ENCODE data around the gene CHRDL2. TPM values are rescaled to one million over a fixed set of nuclear protein-coding genes. Genes with fewer than 3 reads are reported as not detected.

The CHRDL2 gene
- total and polyA plus RNA-seq, 2 donors from 2014 or later = 2.0 to 3.9 TPM

GRCh38 chr11:74717221-74717969, 13.8 kb downstream of the CHRDL2 start:
- intact Hi-C loops (cut with DNase I) = no loop called here
- Histone ChIP-seq H3K4me1 (ENCODE audit: control insufficient read depth in 2 of 3, insufficient read depth in 2 of 3, low read depth in 1 of 3, low read length in 3 of 3) (no peaks in the 10 kb centered on the region), H3K36me3 (ENCODE audit: control insufficient read depth in 2 of 3, insufficient read depth in 3 of 3, low read length in 3 of 3) (no peaks in the 10 kb centered on the region), H3K27me3 (ENCODE audit: control insufficient read depth, insufficient read depth, low read length) (no peaks in the 10 kb centered on the region), H3K9me3 (ENCODE audit: control insufficient read depth in 2 of 3, insufficient read depth in 1 of 3, low read length in 3 of 3) (no peaks in the 10 kb centered on the region), H3K4me3 (ENCODE audit: low read length in 3 of 3) (no peak overlapping the region), H3K27ac (ENCODE audit: low read depth in 2 of 2, low read length in 2 of 2) (peak overlapping the region in 1 of 2 donors; percentile 20), H3K9ac (ENCODE audit: low read length in 3 of 3) (no peak overlapping the region)
- FAIRE-seq (no peak), DNase-seq (peak in 1 of 5 donors; percentile 56)
- TF ChIP-seq CTCF (IDR thresholded peaks at IDR 0.05; ENCODE audit: borderline replicate concordance, extremely low read depth, insufficient read depth) = no peak

- FAIRE-seq = no peak
- no peaks in the 10 kb centered on the region for H3K9me3 ChIP-seq (ENCODE audit: control insufficient read depth in 2 of 3, insufficient read depth in 1 of 3, low read length in 3 of 3)
- intact Hi-C loops (cut with DNase I) = no loop called here
- TF ChIP-seq CTCF (IDR thresholded peaks at IDR 0.05; ENCODE audit: borderline replicate concordance, extremely low read depth, insufficient read depth) = no peak
- H3K27ac ChIP-seq (ENCODE audit: low read depth in 2 of 2, low read length in 2 of 2) = no peak overlapping the region
- no peaks in the 10 kb centered on the region for H3K4me1 ChIP-seq (ENCODE audit: control insufficient read depth in 2 of 3, insufficient read depth in 2 of 3, low read depth in 1 of 3, low read length in 3 of 3)
- H3K27me3 ChIP-seq (ENCODE audit: control insufficient read depth, insufficient read depth, low read length) = no peaks in the 10 kb centered on the region
- no peak overlapping the region for H3K9ac ChIP-seq (ENCODE audit: low read length in 3 of 3)
- H3K36me3 ChIP-seq (ENCODE audit: control insufficient read depth in 2 of 3, insufficient read depth in 3 of 3, low read length in 3 of 3) = no peaks in the 10 kb centered on the region
- DNase-seq = no peak
- H3K4me3 ChIP-seq (ENCODE audit: low read length in 3 of 3) = no peak overlapping the region
Observed at GRCh38 chr11:74714904-74715303, 16.3 kb downstream of the CHRDL2 start.

- no peak for DNase-seq
- no peak for FAIRE-seq
- intact Hi-C loops (cut with DNase I) = no loop called here
Observed at GRCh38 chr11:74713686-74714085, 17.5 kb downstream of the CHRDL2 start.

More at GRCh38 chr11:74713686-74714085, 17.5 kb downstream of the CHRDL2 start:
- Histone ChIP-seq H3K36me3 (ENCODE audit: control insufficient read depth in 2 of 3, insufficient read depth in 3 of 3, low read length in 3 of 3) (no peaks in the 10 kb centered on the region), H3K9ac (ENCODE audit: low read length in 3 of 3) (no peak overlapping the region), H3K9me3 (ENCODE audit: control insufficient read depth in 2 of 3, insufficient read depth in 1 of 3, low read length in 3 of 3) (no peaks in the 10 kb centered on the region), H3K27me3 (ENCODE audit: control insufficient read depth, insufficient read depth, low read length) (no peaks in the 10 kb centered on the region), H3K27ac (ENCODE audit: low read depth in 2 of 2, low read length in 2 of 2) (no peak overlapping the region), H3K4me3 (ENCODE audit: low read length in 3 of 3) (no peak overlapping the region), H3K4me1 (ENCODE audit: control insufficient read depth in 2 of 3, insufficient read depth in 2 of 3, low read depth in 1 of 3, low read length in 3 of 3) (no peaks in the 10 kb centered on the region)
- no peak for TF ChIP-seq CTCF (IDR thresholded peaks at IDR 0.05; ENCODE audit: borderline replicate concordance, extremely low read depth, insufficient read depth)
